Keratinocyte (primary cell): ENCODE data around the gene FNDC10. TPM values are rescaled to one million over a fixed set of nuclear protein-coding genes. Genes with fewer than 3 reads are reported as not detected.

Source experiments
- DNase-seq: peaks from one replicate; pipeline ENCODE4 v3.0.0-alpha.2; 2011; ENCODE audit warnings: low read depth, missing footprints, low spot score
- FAIRE-seq: peaks from 2 replicates; lab custom pipeline; 2011; peaks lifted over from hg19 to GRCh38; lab: Jason Lieb, UNC
- H2AFZ ChIP-seq: 2 replicates; pipeline ENCODE4 v1.6.0; 2012; ENCODE audit warnings: low read length, control low read depth, inconsistent platforms; ENCODE audit not compliant: control insufficient read depth
- H3K27ac ChIP-seq: 2 replicates; pipeline ENCODE4 v1.5.1; 2011; ENCODE audit warnings: low read length; ENCODE audit not compliant: control insufficient read depth, insufficient read depth
- H3K27me3 ChIP-seq: 3 replicates; pipeline ENCODE4 v1.6.0; 2011; ENCODE audit warnings: low read length; ENCODE audit not compliant: control insufficient read depth, insufficient read depth; ENCODE audit errors: extremely low read depth
- H3K36me3 ChIP-seq, 2 experiments: 2 replicates in 1 of 2; 3 replicates in 1 of 2; pipeline ENCODE4 v1.5.1; 2011; ENCODE audit warnings: low read length in 2 of 2, mild to moderate bottlenecking in 1 of 2; ENCODE audit not compliant: control insufficient read depth in 2 of 2, insufficient read depth in 2 of 2; ENCODE audit errors: extremely low read depth in 1 of 2
- H3K4me1 ChIP-seq: 3 replicates; pipeline ENCODE4 v1.5.1; 2011; ENCODE audit warnings: low read length; ENCODE audit not compliant: control insufficient read depth, insufficient read depth; ENCODE audit errors: extremely low read depth
- H3K4me2 ChIP-seq: 3 replicates; pipeline ENCODE4 v1.6.0; 2011; ENCODE audit warnings: low read depth, low read length; ENCODE audit not compliant: control insufficient read depth, insufficient read depth; ENCODE audit errors: extremely low read depth
- H3K4me3 ChIP-seq, 3 experiments: fragments of 200-600 bp in 1 of 3; sonication (generic) in 1 of 3; 2 replicates in 2 of 3; 3 replicates in 1 of 3; pipeline ENCODE4 v1.5.1; 2011 to 2016; ENCODE audit warnings: low read length in 3 of 3, mild to moderate bottlenecking in 3 of 3, control low read depth in 2 of 3, inconsistent platforms in 1 of 3, low read depth in 1 of 3, mixed read lengths in 1 of 3, mixed run types in 1 of 3, moderate library complexity in 1 of 3; ENCODE audit not compliant: control insufficient read depth in 2 of 3, insufficient read depth in 2 of 3; ENCODE audit errors: extremely low read depth in 1 of 3
- H3K79me2 ChIP-seq: 2 replicates; pipeline ENCODE4 v1.6.0; 2012; ENCODE audit warnings: low read length; ENCODE audit not compliant: control insufficient read depth, insufficient read depth
- H3K9ac ChIP-seq: 3 replicates; pipeline ENCODE4 v1.6.0; 2011; ENCODE audit warnings: low read length; ENCODE audit not compliant: control insufficient read depth, insufficient read depth; ENCODE audit errors: extremely low read depth
- H3K9me1 ChIP-seq: 3 replicates; pipeline ENCODE4 v1.6.0; 2011; ENCODE audit warnings: low read length; ENCODE audit not compliant: control insufficient read depth, insufficient read depth; ENCODE audit errors: extremely low read depth
- H3K9me3 ChIP-seq: 2 replicates; pipeline ENCODE4 v1.5.1; 2012; ENCODE audit warnings: low read depth, low read length; ENCODE audit not compliant: control insufficient read depth
- H4K20me1 ChIP-seq: 3 replicates; pipeline ENCODE4 v1.6.0; 2011; ENCODE audit warnings: low read length; ENCODE audit not compliant: control insufficient read depth, insufficient read depth; ENCODE audit errors: extremely low read depth
- EZH2 ChIP-seq: IDR thresholded peaks from one replicate; pipeline ENCODE4 v1.6.1; 2012; ENCODE audit warnings: inconsistent platforms, mild to moderate bottlenecking, low read length, moderate library complexity
- dilution Hi-C: fragments of 300-500 bp; cut with MboI; formaldehyde crosslinking; loops from one replicate; pipeline ENCODE4 v1.7.0; 2020; ENCODE audit warnings: low sequenced_read_pairs; ENCODE audit not compliant: extremely low pct_ligation_motif_present
- polyA plus RNA-seq, 5 experiments: library from polyadenylated mRNA; depleted of rRNA in 3 of 5; stranded (reverse) in 3 of 5; stranded (forward) in 1 of 5; unstranded in 1 of 5; fragments of >200 nt; gene quantifications; 1 replicate in 1 of 5; 2 replicates in 3 of 5; 3 replicates in 1 of 5; pipeline versions ENCODE4 v1.2.1 to v1.2.3, GENCODE V29; 2011 to 2012; ENCODE audit warnings: missing spikeins in 2 of 5, low read depth in 1 of 5, low replicate concordance in 1 of 5
- TF ChIP-seq, protein P1 (sequence below), 3 experiments: IDR thresholded peaks in 1 of 3; conservative IDR thresholded peaks in 1 of 3; optimal IDR thresholded peaks in 1 of 3; 2 replicates in 2 of 3; 3 replicates in 1 of 3; pipeline versions ENCODE3 to v1.5.1; 2011; ENCODE audit warnings: low read length in 3 of 3, mild to moderate bottlenecking in 3 of 3, moderate library complexity in 2 of 3, control low read depth in 1 of 3, inconsistent platforms in 1 of 3; ENCODE audit not compliant: insufficient read depth in 2 of 3; ENCODE audit errors: extremely low read depth in 1 of 3

Gene FNDC10
- polyA plus RNA-seq, 1 donor (not counting 4 experiments of a cell fraction or from before 2014, with no cell fraction given), result 1.2 TPM

- H4K20me1 ChIP-seq, result peaks cover 28% of the 10 kb centered on the region
- H3K9ac ChIP-seq, result no peak overlapping the region
- H3K79me2 ChIP-seq, result peaks cover 86% of the 10 kb centered on the region
- H3K27ac ChIP-seq, result no peak overlapping the region
- TF ChIP-seq, protein P1, sequence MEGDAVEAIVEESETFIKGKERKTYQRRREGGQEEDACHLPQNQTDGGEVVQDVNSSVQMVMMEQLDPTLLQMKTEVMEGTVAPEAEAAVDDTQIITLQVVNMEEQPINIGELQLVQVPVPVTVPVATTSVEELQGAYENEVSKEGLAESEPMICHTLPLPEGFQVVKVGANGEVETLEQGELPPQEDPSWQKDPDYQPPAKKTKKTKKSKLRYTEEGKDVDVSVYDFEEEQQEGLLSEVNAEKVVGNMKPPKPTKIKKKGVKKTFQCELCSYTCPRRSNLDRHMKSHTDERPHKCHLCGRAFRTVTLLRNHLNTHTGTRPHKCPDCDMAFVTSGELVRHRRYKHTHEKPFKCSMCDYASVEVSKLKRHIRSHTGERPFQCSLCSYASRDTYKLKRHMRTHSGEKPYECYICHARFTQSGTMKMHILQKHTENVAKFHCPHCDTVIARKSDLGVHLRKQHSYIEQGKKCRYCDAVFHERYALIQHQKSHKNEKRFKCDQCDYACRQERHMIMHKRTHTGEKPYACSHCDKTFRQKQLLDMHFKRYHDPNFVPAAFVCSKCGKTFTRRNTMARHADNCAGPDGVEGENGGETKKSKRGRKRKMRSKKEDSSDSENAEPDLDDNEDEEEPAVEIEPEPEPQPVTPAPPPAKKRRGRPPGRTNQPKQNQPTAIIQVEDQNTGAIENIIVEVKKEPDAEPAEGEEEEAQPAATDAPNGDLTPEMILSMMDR (optimal IDR thresholded peaks at IDR 0.05 in 1 of 3, IDR thresholded peaks at IDR 0.05 in 1 of 3, conservative IDR thresholded peaks at IDR 0.05 in 1 of 3; ENCODE audit: extremely low read depth in 1 of 3, insufficient read depth in 2 of 3, low read length in 3 of 3), result no peak
- TF ChIP-seq EZH2, result no peak
- no peaks in the 10 kb centered on the region for H3K27me3 ChIP-seq
- dilution Hi-C loops, result no loop called here
- FAIRE-seq (no peak), DNase-seq (no peak)
- no peak overlapping the region for H2AFZ ChIP-seq
- H3K4me1 ChIP-seq, result no peaks in the 10 kb centered on the region
- H3K36me3 ChIP-seq, result peaks cover 26 to 44% of the 10 kb centered on the region in 2 experiments
- no peaks in the 10 kb centered on the region for H3K9me1 ChIP-seq
- no peak overlapping the region for H3K4me2 ChIP-seq
- no peak overlapping the region for H3K4me3 ChIP-seq
- H3K9me3 ChIP-seq, result no peaks in the 10 kb centered on the region
Observed at GRCh38 chr1:1563688-1564087, 36.2 kb downstream of the FNDC10 start.

DNA sequence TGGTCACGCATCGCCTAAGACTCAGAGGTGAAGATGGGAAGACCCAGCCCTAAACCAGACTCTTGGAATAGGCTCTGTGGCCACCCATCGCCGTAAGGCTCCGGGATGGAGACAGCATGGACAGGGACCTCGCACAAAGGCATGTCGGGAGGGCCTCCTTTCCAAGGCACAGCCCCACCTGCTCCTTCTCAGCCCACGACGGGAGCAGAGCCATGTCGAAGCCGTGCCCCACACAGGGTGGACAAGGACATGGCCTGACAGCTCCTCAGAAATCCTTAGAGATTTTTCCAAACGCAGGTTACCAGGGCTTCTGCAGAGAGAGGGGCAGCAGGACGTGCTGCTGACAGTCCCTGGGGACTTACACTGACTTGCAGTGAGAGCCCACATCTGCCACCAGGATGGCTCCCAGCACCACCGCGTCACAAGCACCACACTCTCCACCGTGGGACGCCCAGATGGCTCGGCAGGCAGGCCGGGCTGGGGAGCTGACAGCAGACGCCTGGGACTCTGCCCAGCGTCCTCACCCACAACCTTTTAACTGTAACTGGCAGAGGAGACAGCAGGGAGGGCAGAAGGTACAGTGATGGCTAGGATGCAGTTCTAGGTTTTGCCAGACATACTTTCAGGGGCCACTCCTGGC lies 37.3 kb downstream of the FNDC10 start:
- TF ChIP-seq, protein P1 (optimal IDR thresholded peaks at IDR 0.05 in 1 of 3, IDR thresholded peaks at IDR 0.05 in 1 of 3, conservative IDR thresholded peaks at IDR 0.05 in 1 of 3; ENCODE audit: extremely low read depth in 1 of 3, insufficient read depth in 2 of 3, low read length in 3 of 3), result no peak
- TF ChIP-seq EZH2, result no peak
- Histone ChIP-seq H3K9ac (no peak overlapping the region), H3K27ac (no peak overlapping the region), H3K4me2 (no peak overlapping the region), H3K4me1 (no peaks in the 10 kb centered on the region), H3K4me3 (no peak overlapping the region), H4K20me1 (peaks cover 24% of the 10 kb centered on the region), H2AFZ (no peak overlapping the region), H3K79me2 (peaks cover 80% of the 10 kb centered on the region), H3K27me3 (no peaks in the 10 kb centered on the region), H3K9me3 (no peaks in the 10 kb centered on the region), H3K36me3 (peaks cover 26 to 40% of the 10 kb centered on the region in 2 experiments), H3K9me1 (no peaks in the 10 kb centered on the region)
- FAIRE-seq (no peak), DNase-seq (no peak)
- dilution Hi-C loops, result no loop called here
